ENCODE data around the gene KIRREL1.
A peak's percentile ranks its signal among the peaks of the same experiment; 100 is the strongest.

Gene KIRREL1

GRCh38 chr1:158084747-158085146, 91.3 kb downstream of the KIRREL1 start:
- no peak for TF ChIP-seq CTCF (IDR thresholded peaks at IDR 0.05; ENCODE audit: insufficient read depth, low read depth, low read length, missing control alignments)
- no peak overlapping the region for H3K4me3 ChIP-seq (ENCODE audit: low read depth, low read length)
- no peak for DNase-seq (ENCODE audit: low read depth)

GRCh38 chr1:158087320-158087927, 94.0 kb downstream of the KIRREL1 start:
- no peak overlapping the region for H3K4me3 ChIP-seq (ENCODE audit: low read depth, low read length)
- DNase-seq (ENCODE audit: low read depth): peak; percentile 69
- TF ChIP-seq CTCF (IDR thresholded peaks at IDR 0.05; ENCODE audit: insufficient read depth, low read depth, low read length, missing control alignments): peak; percentile 79

GRCh38 chr1:158089476-158089875, 96.0 kb downstream of the KIRREL1 start:
- no peak for DNase-seq (ENCODE audit: low read depth)
- TF ChIP-seq CTCF (IDR thresholded peaks at IDR 0.05; ENCODE audit: insufficient read depth, low read depth, low read length, missing control alignments): no peak
- H3K4me3 ChIP-seq (ENCODE audit: low read depth, low read length): no peak overlapping the region

GRCh38 chr1:158089925-158090637, 96.6 kb downstream of the KIRREL1 start:
- TF ChIP-seq CTCF (IDR thresholded peaks at IDR 0.05; ENCODE audit: insufficient read depth, low read depth, low read length, missing control alignments): no peak
- DNase-seq (ENCODE audit: low read depth): no peak
- no peak overlapping the region for H3K4me3 ChIP-seq (ENCODE audit: low read depth, low read length)

- no peak for DNase-seq (ENCODE audit: low read depth)
- no peak overlapping the region for H3K4me3 ChIP-seq (ENCODE audit: low read depth, low read length)
- no peak for TF ChIP-seq CTCF (IDR thresholded peaks at IDR 0.05; ENCODE audit: insufficient read depth, low read depth, low read length, missing control alignments)
These were observed 99.9 kb downstream of the KIRREL1 start for GRCh38 chr1:158093376-158093775.

GRCh38 chr1:158094571-158094970, 101.1 kb downstream of the KIRREL1 start:
- H3K4me3 ChIP-seq (ENCODE audit: low read depth, low read length): no peak overlapping the region
- no peak for TF ChIP-seq CTCF (IDR thresholded peaks at IDR 0.05; ENCODE audit: insufficient read depth, low read depth, low read length, missing control alignments)
- DNase-seq (ENCODE audit: low read depth): no peak

All from GM12865 (cell line).